IMR-90 (cell line): ENCODE results near the gene GPATCH2L. TPM values are rescaled to one million over a fixed set of nuclear protein-coding genes. Genes with fewer than 3 reads are reported as not detected.

Source experiments
- ATAC-seq: fragments of 200-7000 bp; cut with Tn5 transposase; 2 replicates; pipeline ENCODE4 v1.9.1; 2020; ENCODE audit warnings: low read depth, mild to moderate bottlenecking, moderate library complexity
- BruUV-seq: library from RNA; stranded (reverse); fragments of 400-500 nt; replicated peaks from 2 replicates; lab custom pipeline; 2021; lab: Mats Ljungman, UMichigan
- CTCF ChIA-PET: fragments of 300-600 bp; formaldehyde crosslinking; extraction: SDS; loops from one replicate; lab custom pipeline; 2021; ENCODE audit warnings: antibody characterized with exemption; lab: Yijun Ruan, JAX
- POLR2A ChIA-PET: fragments of 300-600 bp; sonication (Branson Sonifier 250); formaldehyde crosslinking; loops from one replicate; lab custom pipeline; 2022; ENCODE audit warnings: antibody characterized with exemption; ENCODE audit not compliant: unreplicated experiment; lab: Charles Lee
- DNase-seq: peaks from one replicate; pipeline ENCODE4 v3.0.0; 2013
- H2AFZ ChIP-seq: replicated peaks from 2 replicates; pipeline ENCODE3; 2013; ENCODE audit warnings: low read length, mild to moderate bottlenecking; ENCODE audit not compliant: poor library complexity
- H2AK5ac ChIP-seq: 2 replicates; pipeline ENCODE4 v1.6.1; 2013; ENCODE audit warnings: low read depth, low read length, inconsistent platforms
- H2AK9ac ChIP-seq: replicated peaks from 2 replicates; pipeline ENCODE3; 2013; ENCODE audit warnings: mild to moderate bottlenecking, low read depth, low read length, moderate library complexity; ENCODE audit not compliant: poor library complexity
- H2BK120ac ChIP-seq: 2 replicates; pipeline ENCODE4 v1.6.1; 2013; ENCODE audit warnings: low read depth, low read length, inconsistent platforms
- H2BK15ac ChIP-seq: 3 replicates; pipeline ENCODE4 v1.6.1; 2013; ENCODE audit warnings: low read depth, low read length, inconsistent platforms
- H2BK20ac ChIP-seq: 2 replicates; pipeline ENCODE4 v1.6.1; 2013; ENCODE audit warnings: low read depth, mild to moderate bottlenecking, inconsistent platforms, low read length, moderate library complexity
- H2BK5ac ChIP-seq: 2 replicates; pipeline ENCODE4 v1.6.1; 2013; ENCODE audit warnings: mild to moderate bottlenecking, low read depth, low read length, inconsistent platforms; ENCODE audit not compliant: poor library complexity, severe bottlenecking
- H3K14ac ChIP-seq: replicated peaks from 2 replicates; pipeline ENCODE4 v1.6.1; 2013; ENCODE audit warnings: low read depth, low read length, inconsistent platforms
- H3K18ac ChIP-seq: 2 replicates; pipeline ENCODE4 v1.6.1; 2013; ENCODE audit warnings: low read depth, low read length, control low read depth
- H3K23ac ChIP-seq: 2 replicates; pipeline ENCODE4 v1.6.1; 2013; ENCODE audit warnings: low read depth, low read length, inconsistent platforms
- H3K27ac ChIP-seq: 2 replicates; pipeline ENCODE4 v1.5.1; 2013; ENCODE audit warnings: mild to moderate bottlenecking, control low read depth, low read length; ENCODE audit not compliant: insufficient read depth
- H3K27me3 ChIP-seq: 2 replicates; pipeline ENCODE4 v1.6.1; 2013; ENCODE audit warnings: low read length; ENCODE audit not compliant: control insufficient read depth, insufficient read depth
- H3K36me3 ChIP-seq: 2 replicates; pipeline ENCODE4 v1.6.1; 2013; ENCODE audit warnings: low read length, mixed read lengths; ENCODE audit not compliant: control insufficient read depth, insufficient read depth
- H3K4ac ChIP-seq: 2 replicates; pipeline ENCODE4 v1.6.1; 2013; ENCODE audit warnings: low read depth, low read length, inconsistent platforms
- H3K4me1 ChIP-seq: 2 replicates; pipeline ENCODE4 v1.6.1; 2013; ENCODE audit warnings: low read length, mixed read lengths; ENCODE audit not compliant: control insufficient read depth, insufficient read depth
- H3K4me2 ChIP-seq: 2 replicates; pipeline ENCODE4 v1.6.1; 2013; ENCODE audit warnings: low read depth, mild to moderate bottlenecking, control low read depth, low read length, moderate library complexity
- H3K4me3 ChIP-seq: 2 replicates; pipeline ENCODE4 v1.5.1; 2013; ENCODE audit warnings: low read depth, mild to moderate bottlenecking, control low read depth, low read length, moderate library complexity; ENCODE audit not compliant: insufficient read depth
- H3K56ac ChIP-seq: 2 replicates; pipeline ENCODE4 v1.6.1; 2013; ENCODE audit warnings: low read length, inconsistent platforms; ENCODE audit not compliant: insufficient read depth; ENCODE audit errors: extremely low read depth
- H3K79me1 ChIP-seq, 2 experiments: 2 replicates each; pipeline ENCODE4 v1.6.1; 2013; ENCODE audit warnings: low read length in 2 of 2, inconsistent platforms in 1 of 2, low read depth in 1 of 2
- H3K9ac ChIP-seq: 2 replicates; pipeline ENCODE4 v1.6.1; 2013; ENCODE audit warnings: low read depth, low read length, control low read depth
- H3K9me1 ChIP-seq: 2 replicates; pipeline ENCODE4 v1.6.1; 2013; ENCODE audit warnings: low read length, inconsistent platforms; ENCODE audit not compliant: insufficient read depth
- H3K9me3 ChIP-seq: 2 replicates; pipeline ENCODE4 v1.6.1; 2013; ENCODE audit warnings: low read length; ENCODE audit not compliant: control insufficient read depth, insufficient read depth
- H4K20me1 ChIP-seq: 2 replicates; pipeline ENCODE4 v1.6.1; 2013; ENCODE audit warnings: low read length, inconsistent platforms; ENCODE audit not compliant: insufficient read depth
- H4K5ac ChIP-seq: 2 replicates; pipeline ENCODE4 v1.6.1; 2013; ENCODE audit warnings: mild to moderate bottlenecking, low read depth, low read length, control low read depth
- H4K8ac ChIP-seq, 2 experiments: 2 replicates each; pipeline ENCODE4 v1.6.1; 2013; ENCODE audit warnings: low read depth in 2 of 2, low read length in 2 of 2, control low read depth in 1 of 2, inconsistent platforms in 1 of 2
- H4K91ac ChIP-seq: 2 replicates; pipeline ENCODE4 v1.6.1; 2013; ENCODE audit warnings: low read depth, low read length, inconsistent platforms; ENCODE audit not compliant: insufficient read depth
- MXI1 ChIP-seq: IDR thresholded peaks from 2 replicates; pipeline ENCODE4 v1.6.1; 2012; ENCODE audit warnings: low read depth, mild to moderate bottlenecking, low read length, moderate library complexity, borderline replicate concordance
- POLR2A ChIP-seq: IDR thresholded peaks from 2 replicates; pipeline ENCODE4 v1.6.1; 2012; ENCODE audit warnings: mild to moderate bottlenecking, low read depth, low read length
- SMC3 ChIP-seq: fragments of 150-350 bp; IDR thresholded peaks from 2 replicates; pipeline ENCODE4 v1.6.1; 2016; ENCODE audit warnings: low read depth, mild to moderate bottlenecking, antibody characterized with exemption, low read length, moderate library complexity
- WGBS, 2 experiments: methylation state at CpG; one replicate each; pipeline versions ENCODE4 v1.1.5 to v1.1.7; 2013; ENCODE audit warnings: missing lambda C conversion rate in 2 of 2; ENCODE audit not compliant: insufficient read length in 1 of 2; ENCODE audit errors: extremely low coverage in 2 of 2; 5-methylcytosine and 5-hydroxymethylcytosine counted together
- dilution Hi-C: fragments of 300-500 bp; cut with HindIII; formaldehyde crosslinking; loops from one replicate; pipeline ENCODE4 v1.14.3; 2018; ENCODE audit warnings: low sequenced_read_pairs; ENCODE audit not compliant: unreplicated experiment
- in situ Hi-C: fragments of 300-500 bp; cut with MboI; formaldehyde crosslinking; loops from 3 replicates; pipeline ENCODE4 v1.14.3; 2019; ENCODE audit warnings: low sequenced_read_pairs, inconsistent platforms, mixed read lengths
- intact Hi-C: fragments of 100-400 bp; cut with micrococcal nuclease; formaldehyde crosslinking; loops from 2 replicates; pipeline ENCODE4 v1.10.0; 2022
- polyA plus RNA-seq, 3 experiments: library from polyadenylated mRNA; depleted of rRNA; stranded (reverse); fragments of >200 nt; gene quantifications; 2 replicates each; pipeline ENCODE4 v1.2.3, GENCODE V29; 2012; ENCODE audit warnings: low replicate concordance in 1 of 3
- total RNA-seq: library from RNA; depleted of rRNA; stranded (reverse); fragments of >200 nt; gene quantifications from 2 replicates; pipeline ENCODE4 v1.2.3, GENCODE V29; 2012

GPATCH2L gene
- total and polyA plus RNA-seq, 2 of the 4 experiments (the other 2 are of a cell fraction) = 15.6 to 51.4 TPM

- no peak overlapping the region for H3K14ac ChIP-seq
- H2AFZ ChIP-seq = no peak overlapping the region
- H3K4me3 ChIP-seq = no peak overlapping the region
- H4K20me1 ChIP-seq = peaks cover 58% of the 10 kb centered on the region; the same call in 1 of the 2 replicates
- 92% methylated on average over 6 of the region's 11 CpGs; no CpG with 5 or more reads in 1 of the 2 experiments for WGBS, 2 experiments
- BruUV-seq = no TSS peak
- TF ChIP-seq MXI1 = no peak
- TF ChIP-seq SMC3 = no peak
- TF ChIP-seq POLR2A = no peak
- no peak overlapping the region for H2BK5ac ChIP-seq
- no peak overlapping the region for H3K4ac ChIP-seq
- dilution Hi-C loops (no loop called here), in situ Hi-C loops (no loop called here), intact Hi-C loops (loop anchor here (5.0 to 10.0 kb wide), 3 partner anchors 48 to 490 kb away; no protein-coding TSS in a partner anchor)
- peaks cover 9% of the 10 kb centered on the region for H3K9me1 ChIP-seq
- no peak overlapping the region for H2BK20ac ChIP-seq
- H2BK120ac ChIP-seq = no peak overlapping the region
- no peak overlapping the region for H3K56ac ChIP-seq
- H3K79me1 ChIP-seq = peaks cover 27 to 47% of the 10 kb centered on the region in 2 experiments
- POLR2A ChIA-PET = no interaction called here
- no peak overlapping the region for H3K27ac ChIP-seq
- no peak overlapping the region for H3K18ac ChIP-seq
- H3K4me1 ChIP-seq = peaks cover 8% of the 10 kb centered on the region
- no peak overlapping the region for H2AK5ac ChIP-seq
- no peak overlapping the region for H4K91ac ChIP-seq
- no peaks in the 10 kb centered on the region for H3K9me3 ChIP-seq
- DNase-seq = no peak
- H3K9ac ChIP-seq = no peak overlapping the region
- no peak for ATAC-seq
- peaks cover 23% of the 10 kb centered on the region for H3K36me3 ChIP-seq
- H3K23ac ChIP-seq = no peak overlapping the region
- 0 out of 2 replicates have a peak overlapping the region, but pooled peaks have one; percentile 27 for H3K4me2 ChIP-seq
- no peak overlapping the region for H4K5ac ChIP-seq
- no peak overlapping the region for H4K8ac ChIP-seq
- no peaks in the 10 kb centered on the region for H3K27me3 ChIP-seq
- no peak overlapping the region for H2AK9ac ChIP-seq
- CTCF ChIA-PET = no interaction called here
- no peak overlapping the region for H2BK15ac ChIP-seq
Measured at GRCh38 chr14:76154539-76155126, 2.9 kb downstream of the GPATCH2L start.
